Fibroblast of pulmonary artery (primary cell): ENCODE data around the gene EEF2KMT.
A peak's percentile ranks its signal among the peaks of the same experiment; 100 is the strongest.
"Not testable (repeated sequence)": the region's sequence is repeated elsewhere in the genome, so short reads cannot be mapped to it uniquely, and the experiment has no call there.

Experiments used
- DNase-seq: peaks from one replicate; pipeline ENCODE4 v3.0.0-alpha.2; 2010; ENCODE audit warnings: low read depth
- H3K4me3 ChIP-seq: replicated peaks from 2 replicates; pipeline ENCODE4 v1.5.1; 2011; ENCODE audit warnings: low read depth, mild to moderate bottlenecking, control low read depth, low read length, moderate library complexity
- CTCF ChIP-seq: IDR thresholded peaks from 2 replicates; pipeline ENCODE4 v1.5.1; 2011; ENCODE audit warnings: mild to moderate bottlenecking, control low read depth, low read length, inconsistent platforms; ENCODE audit errors: missing control alignments

The EEF2KMT gene

GRCh38 chr16:5080461-5080860, 17.1 kb downstream of the EEF2KMT start:
- DNase-seq, H3K4me3 ChIP-seq: not testable (repeated sequence)

DNA sequence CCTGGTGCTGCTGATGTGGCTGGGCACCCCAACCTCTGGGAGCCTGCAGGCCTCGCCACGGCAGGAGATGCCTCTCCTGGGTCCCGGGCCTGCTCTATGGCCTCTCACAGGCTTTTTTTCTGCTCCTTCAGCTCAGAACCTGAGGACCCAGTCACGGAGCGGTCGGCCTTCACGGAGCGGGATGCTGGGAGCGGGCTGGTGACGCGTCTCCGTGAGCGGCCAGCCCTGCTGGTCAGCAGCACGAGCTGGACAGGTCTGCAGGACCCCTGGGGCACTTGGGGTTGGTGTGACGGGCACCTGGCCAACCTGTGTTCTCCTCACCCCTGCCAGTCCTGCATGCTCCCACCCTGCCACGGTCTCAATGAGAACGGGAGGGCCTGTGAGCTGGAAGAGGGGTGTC, 19.0 kb downstream of the EEF2KMT start:
- no peak for DNase-seq
- no peak for TF ChIP-seq CTCF
- H3K4me3 ChIP-seq: no peak overlapping the region

DNA sequence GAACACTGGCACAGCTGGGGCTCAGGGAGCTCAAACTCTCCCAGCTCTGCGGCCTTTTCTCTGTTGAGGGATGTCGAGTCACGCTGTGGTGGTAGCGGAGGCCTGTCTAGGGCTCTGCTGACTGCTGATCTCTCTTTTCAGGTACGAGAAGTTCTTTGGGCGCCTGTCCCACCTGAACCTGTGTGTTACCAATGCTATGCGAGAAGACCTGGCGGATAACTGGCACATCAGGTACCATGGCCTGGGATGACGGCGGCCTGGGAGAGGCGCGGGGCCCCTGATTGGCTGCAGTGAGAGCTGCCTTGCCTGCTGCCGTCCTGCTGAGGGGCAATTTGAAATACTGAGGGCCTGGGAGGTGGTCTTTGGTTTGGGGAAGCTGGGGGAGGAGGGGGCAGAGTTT, 20.3 kb downstream of the EEF2KMT start:
- TF ChIP-seq CTCF: no peak
- no peak for DNase-seq
- no peak overlapping the region for H3K4me3 ChIP-seq

- no peak for DNase-seq
- no peak for TF ChIP-seq CTCF
- no peak overlapping the region for H3K4me3 ChIP-seq
These were observed 22.0 kb downstream of the EEF2KMT start for GRCh38 chr16:5075637-5076036.

DNA sequence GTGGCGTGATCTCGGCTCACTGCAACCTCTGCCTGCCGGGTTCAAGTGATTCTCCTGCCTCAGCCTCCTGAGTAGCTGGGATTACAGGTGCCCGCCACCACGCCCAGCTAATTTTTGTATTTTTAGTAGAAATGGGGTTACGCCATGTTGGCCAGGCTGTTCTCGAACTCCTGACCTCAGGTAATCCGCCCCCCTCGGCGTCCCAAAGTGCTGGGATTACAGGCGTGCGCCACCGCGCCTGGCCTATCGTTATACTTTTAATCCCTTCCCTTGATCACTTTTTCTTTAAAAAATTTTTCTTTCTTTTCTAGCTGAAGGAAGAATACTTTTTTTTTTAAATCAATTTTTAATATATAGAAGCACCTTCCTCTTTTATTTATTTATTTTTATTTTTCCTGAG, 23.8 kb downstream of the EEF2KMT start:
- H3K4me3 ChIP-seq, DNase-seq: not testable (repeated sequence)

DNA sequence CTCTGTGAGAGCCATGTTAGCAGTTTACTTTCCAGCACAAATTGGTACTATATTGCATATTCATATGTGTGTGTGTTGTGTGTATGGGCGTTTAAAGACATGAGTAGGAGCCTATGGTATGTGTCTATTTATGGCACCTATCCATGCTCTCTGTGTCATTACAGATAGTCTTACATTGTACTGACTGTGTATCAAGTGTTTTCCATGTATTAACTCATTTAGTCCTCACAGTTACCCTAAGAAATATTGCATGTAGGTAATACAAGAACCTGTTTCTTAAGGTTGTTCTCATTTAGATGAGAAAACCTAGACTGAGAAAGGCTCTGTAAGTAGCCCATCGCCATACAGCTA, 24.3 kb downstream of the EEF2KMT start:
- no peak for TF ChIP-seq CTCF
- no peak for DNase-seq
- H3K4me3 ChIP-seq: no peak overlapping the region

DNA sequence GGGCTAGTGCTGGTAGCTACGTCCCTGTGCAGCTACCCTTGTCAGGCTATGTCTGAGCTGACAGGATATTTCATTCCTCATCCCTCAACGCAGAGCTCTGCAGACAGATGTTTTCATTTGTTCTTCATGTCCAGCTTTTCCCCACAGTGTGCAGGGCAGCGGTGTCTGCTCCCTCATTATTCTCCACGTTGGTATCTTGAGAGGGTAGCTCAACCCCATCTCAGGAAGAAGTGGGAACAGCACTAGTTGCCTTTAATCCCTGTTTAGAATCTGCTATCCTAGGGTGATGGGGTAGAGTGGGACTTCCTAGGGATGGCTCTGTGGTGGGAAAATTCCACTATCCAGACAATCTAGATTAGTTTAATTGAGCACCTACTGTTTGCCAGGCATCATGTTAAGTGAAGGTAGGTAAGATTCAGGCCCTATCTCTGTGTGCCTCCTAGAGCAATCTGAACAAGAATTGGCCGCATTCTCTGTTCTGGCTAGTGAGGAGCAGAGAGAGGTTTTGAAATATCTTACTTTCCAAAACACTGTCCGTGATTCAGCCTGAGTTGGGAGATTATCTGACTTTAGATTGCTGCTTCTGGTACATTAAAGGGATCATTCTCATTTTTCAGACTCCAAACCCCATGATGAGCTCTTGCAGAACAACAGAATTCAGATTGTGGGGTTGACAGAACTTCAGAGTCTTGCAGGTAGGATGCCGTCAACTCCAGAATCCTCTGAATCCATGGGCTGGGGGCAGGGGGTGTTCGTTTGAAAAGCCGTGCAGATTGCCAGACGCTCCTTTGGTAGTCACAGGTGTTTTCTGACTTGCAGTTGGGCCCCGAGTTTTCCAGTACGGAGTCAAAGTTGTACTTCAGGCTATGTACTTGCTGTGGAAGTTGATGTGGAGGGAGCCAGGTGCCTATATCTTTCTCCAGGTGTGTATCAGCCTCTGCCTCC, 25.0 kb downstream of the EEF2KMT start:
- no peak for TF ChIP-seq CTCF
- DNase-seq: no peak
- peak overlapping the region; percentile 84 for H3K4me3 ChIP-seq

DNA sequence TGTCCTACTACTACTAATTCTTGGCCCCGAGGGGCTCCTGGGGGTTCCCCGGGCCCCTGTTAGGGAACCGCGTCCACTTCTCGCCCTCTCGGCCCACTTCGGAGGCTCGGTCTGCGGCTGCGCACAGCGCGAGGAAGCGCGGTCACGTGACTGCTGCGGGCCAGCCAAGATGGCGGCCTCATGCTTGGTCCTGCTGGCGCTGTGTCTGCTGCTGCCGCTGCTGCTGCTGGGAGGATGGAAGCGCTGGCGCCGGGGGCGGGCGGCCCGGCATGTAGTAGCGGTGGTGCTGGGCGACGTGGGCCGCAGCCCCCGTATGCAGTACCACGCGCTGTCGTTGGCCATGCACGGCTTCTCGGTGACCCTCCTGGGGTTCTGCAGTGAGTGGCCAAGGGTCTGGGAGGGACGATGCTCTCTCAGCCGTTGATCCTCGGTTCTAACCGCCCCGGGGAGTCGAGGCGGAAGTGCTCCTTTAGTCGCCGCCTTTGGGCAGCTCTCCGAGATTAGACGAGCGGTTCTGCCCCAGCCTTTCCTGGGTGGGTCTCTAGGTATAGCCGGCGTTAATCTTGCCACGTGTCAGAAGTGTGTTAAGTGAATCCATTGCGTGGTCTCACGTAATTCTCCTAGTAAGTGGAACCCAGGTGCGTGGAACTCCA, 25.8 kb downstream of the EEF2KMT start, which contains the start of gene ALG1:
ALG1 (plus strand) TSS at position 163 of the 653 bp plus-strand sequence; CDS start at position 170, 7 bp downstream.
- peak; percentile 90 for DNase-seq
- peak within 1 kb of the TSS; percentile 84 for H3K4me3 ChIP-seq
- TF ChIP-seq CTCF: no peak
